GM12878 (cell line): Measurements from ENCODE around the gene NCF4. TPM values are rescaled to one million over a fixed set of nuclear protein-coding genes. Genes with fewer than 3 reads are reported as not detected.
A peak's percentile ranks its signal among the peaks of the same experiment; 100 is the strongest.

Experiments used
- ATF3 ChIP-seq: IDR thresholded peaks from 2 replicates; pipeline ENCODE4 v1.6.1; 2011; ENCODE audit warnings: low read depth, mild to moderate bottlenecking, low read length, moderate library complexity, borderline replicate concordance; ENCODE audit errors: extremely low read depth
- BCLAF1 ChIP-seq: fragments of 450-650 bp; IDR thresholded peaks from 2 replicates; pipeline ENCODE4 v1.6.1; 2017; ENCODE audit warnings: antibody characterized with exemption, mild to moderate bottlenecking, moderate library complexity
- EGR1 ChIP-seq, 2 experiments: IDR thresholded peaks; 1 replicate in 1 of 2; 2 replicates in 1 of 2; pipeline ENCODE4 v1.6.1; 2011 to 2012; ENCODE audit warnings: low read depth in 2 of 2, low read length in 2 of 2, borderline replicate concordance in 1 of 2, mild to moderate bottlenecking in 1 of 2, moderate library complexity in 1 of 2
- EP300 ChIP-seq, 2 experiments: fragments of 150-350 bp in 1 of 2; IDR thresholded peaks; 2 replicates each; pipeline ENCODE4 v1.6.1; 2011 to 2012; ENCODE audit warnings: low read depth in 2 of 2, low read length in 2 of 2, borderline replicate concordance in 1 of 2, improper control_type of control experiment in 1 of 2, inconsistent platforms in 1 of 2; ENCODE audit not compliant: control insufficient read depth in 1 of 2
- ETV6 ChIP-seq, 2 experiments: fragments of 450-650 bp in 1 of 2; IDR thresholded peaks in 1 of 2; conservative IDR thresholded peaks in 1 of 2; 2 replicates each; pipeline ENCODE4 v1.6.1; 2014; ENCODE audit warnings: antibody characterized with exemption in 1 of 2, borderline replicate concordance in 1 of 2, low read depth in 1 of 2, mild to moderate bottlenecking in 1 of 2, moderate library complexity in 1 of 2
- HDGF ChIP-seq: fragments of 450-650 bp; IDR thresholded peaks from 2 replicates; pipeline ENCODE4 v1.6.1; 2016; ENCODE audit warnings: antibody characterized with exemption
- IKZF1 ChIP-seq: fragments of 450-650 bp; conservative IDR thresholded peaks from 2 replicates; pipeline ENCODE4 v1.6.1; 2017; ENCODE audit warnings: antibody characterized with exemption, mild to moderate bottlenecking
- MYC ChIP-seq: IDR thresholded peaks from 2 replicates; pipeline ENCODE4 v1.6.1; 2011; ENCODE audit warnings: mild to moderate bottlenecking, low read length, moderate library complexity, inconsistent platforms; ENCODE audit not compliant: insufficient read depth, insufficient replicate concordance, insufficient read length, severe bottlenecking
- NBN ChIP-seq: fragments of 450-650 bp; IDR thresholded peaks from 2 replicates; pipeline ENCODE4 v1.6.1; 2016
- NFIC ChIP-seq: IDR thresholded peaks from 2 replicates; pipeline ENCODE4 v1.6.1; 2012; ENCODE audit warnings: low read depth, mild to moderate bottlenecking, inconsistent platforms, low read length, moderate library complexity
- PAX5 ChIP-seq: IDR thresholded peaks from 2 replicates; pipeline ENCODE4 v1.6.1; 2011; ENCODE audit warnings: low read depth, low read length, borderline replicate concordance
- SKIL ChIP-seq: fragments of 450-650 bp; IDR thresholded peaks from 2 replicates; pipeline ENCODE4 v1.6.1; 2017; ENCODE audit warnings: mild to moderate bottlenecking, low read depth, inconsistent platforms; ENCODE audit not compliant: poor library complexity, severe bottlenecking
- SP1 ChIP-seq: IDR thresholded peaks from one replicate; pipeline ENCODE4 v1.6.1; 2011; ENCODE audit warnings: low read depth, low read length
- SRF ChIP-seq, 2 experiments: IDR thresholded peaks; 2 replicates each; pipeline ENCODE4 v1.6.1; 2011; ENCODE audit warnings: low read depth in 2 of 2, low read length in 2 of 2, mild to moderate bottlenecking in 1 of 2, moderate library complexity in 1 of 2
- ZNF592 ChIP-seq: fragments of 450-650 bp; IDR thresholded peaks from 2 replicates; pipeline ENCODE4 v1.6.1; 2017; ENCODE audit warnings: mild to moderate bottlenecking, moderate library complexity
- polyA plus RNA-seq, 11 experiments: library from polyadenylated mRNA; depleted of rRNA in 4 of 11; unstranded in 6 of 11; stranded (reverse) in 5 of 11; fragments of >200 nt; fragmentation: Nextera tagmentation in 4 of 11; fragmentation: Illumina TruSeq in 1 of 11; extraction: Ambion mirVana in 4 of 11; extraction: Trizol in 1 of 11; gene quantifications; 1 replicate in 1 of 11; 2 replicates in 10 of 11; pipeline versions ENCODE4 v1.2.1 to v1.2.3, GENCODE V29; 2011 to 2016; ENCODE audit warnings: inconsistent platforms in 2 of 11, missing spikeins in 2 of 11, low read depth in 1 of 11
- total RNA-seq, 4 experiments: library from RNA; depleted of rRNA in 3 of 4; stranded (reverse); fragments of >200 nt in 3 of 4; fragmentation: Illumina TruSeq in 1 of 4; extraction: Trizol in 1 of 4; gene quantifications; 2 replicates each; pipeline versions ENCODE4 v1.2.1 to v1.2.3, GENCODE V29; 2013 to 2021

The NCF4 gene
- total and polyA plus RNA-seq, 10 of the 15 experiments (the other 5 are each of a cell fraction or from before 2014, with no cell fraction given) = 22.9 to 136 (median 72.5) TPM

- TF ChIP-seq ZNF592 = 0 out of 2 replicates have a peak, but pooled peaks have one; percentile 56
- TF ChIP-seq PAX5 = peak; percentile 52; the same call in 1 of the 2 replicates
- TF ChIP-seq EGR1 (IDR thresholded peaks at IDR 0.05; ENCODE audit: borderline replicate concordance in 1 of 2, low read depth in 2 of 2, low read length in 2 of 2) = peak in 1 of 2 experiments; percentile 27; a peak in 1 of 3 replicates
- no peak for TF ChIP-seq MYC
- TF ChIP-seq NBN = peak; percentile 97; the same call in 1 of the 2 replicates
- peak in 1 of 2 experiments; percentile 31; a peak in 1 of 4 replicates for TF ChIP-seq SRF (IDR thresholded peaks at IDR 0.05; ENCODE audit: low read depth in 2 of 2, low read length in 2 of 2)
- peak; percentile 77 for TF ChIP-seq IKZF1
- TF ChIP-seq BCLAF1 = no peak
- peak; percentile 44; the same call in 1 of the 2 replicates for TF ChIP-seq NFIC
- TF ChIP-seq ATF3 = no peak
- peak; percentile 98 for TF ChIP-seq HDGF
- peak; percentile 14 to 73; a peak in 3 of 4 replicates for TF ChIP-seq EP300 (IDR thresholded peaks at IDR 0.05; ENCODE audit: borderline replicate concordance in 1 of 2, control insufficient read depth in 1 of 2, low read depth in 2 of 2, low read length in 2 of 2)
- peak; percentile 56 for TF ChIP-seq SKIL
- no peak for TF ChIP-seq SP1
- peak in 1 of 2 experiments; percentile 59; a peak in 2 of 4 replicates for TF ChIP-seq ETV6 (conservative IDR thresholded peaks at IDR 0.05 in 1 of 2, IDR thresholded peaks at IDR 0.05 in 1 of 2; ENCODE audit: borderline replicate concordance in 1 of 2, low read depth in 1 of 2)
These were observed 60.7 kb downstream of the NCF4 start (continued) for GRCh38 chr22:36921309-36922104.
